Measurements from ENCODE around the gene RTL1. TPM values are rescaled to one million over a fixed set of nuclear protein-coding genes. Genes with fewer than 3 reads are reported as not detected.
A peak's percentile ranks its signal among the peaks of the same experiment; 100 is the strongest.

The RTL1 gene
- total RNA-seq, 4 donors from 2014 or later: not detected

DNA sequence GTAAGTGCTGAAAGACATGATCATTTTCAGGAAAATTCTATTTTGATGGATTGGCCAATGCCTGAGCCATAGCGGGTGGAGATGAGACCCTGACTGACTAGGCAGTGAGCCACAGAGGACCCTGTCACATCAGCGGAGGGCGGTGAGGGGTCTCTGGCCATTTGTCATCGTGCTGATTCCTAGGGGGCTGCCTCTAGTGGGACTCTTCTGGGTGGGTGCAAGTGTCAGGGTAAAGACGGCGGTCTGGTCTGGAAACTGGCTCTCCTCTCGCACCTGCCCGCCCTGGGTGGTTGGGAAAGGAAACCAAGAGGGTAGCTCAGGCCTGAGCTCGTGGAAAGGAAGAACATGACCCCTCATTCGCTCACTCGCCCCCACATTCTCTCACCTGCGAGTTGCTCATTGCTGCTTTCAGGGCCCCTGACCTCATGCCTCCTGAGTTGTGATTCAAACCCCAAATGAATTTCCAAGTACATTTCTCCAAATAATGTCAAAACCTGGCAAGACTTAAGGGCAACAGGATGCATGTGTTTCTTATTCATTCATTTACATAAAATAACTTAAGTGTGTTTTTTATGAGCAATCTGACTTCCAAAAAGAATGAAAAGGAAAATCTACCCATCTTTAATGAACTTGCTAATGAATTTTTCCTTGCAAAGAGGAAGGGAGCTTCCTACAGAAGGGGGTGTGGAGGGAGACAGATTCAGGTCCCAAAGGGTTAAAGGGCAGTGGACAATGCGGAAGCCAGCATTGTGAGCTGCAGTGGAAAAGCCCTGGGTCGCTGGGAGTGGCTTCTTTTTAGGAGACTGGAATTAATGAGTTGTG lies 64.8 kb downstream of the RTL1 start:
- no peaks in the 10 kb centered on the region for H3K36me3 ChIP-seq
- H3K4me3 ChIP-seq: no peak overlapping the region
- TF ChIP-seq POLR2A (IDR thresholded peaks at IDR 0.05) (no peak), CTCF (IDR thresholded peaks at IDR 0.05) (no peak)

GRCh38 chr14:100837805-100838350 lies 65.6 kb downstream of the RTL1 start:
- no peaks in the 10 kb centered on the region for H3K9me3 ChIP-seq
- TF ChIP-seq POLR2A (IDR thresholded peaks at IDR 0.05) (no peak), CTCF (IDR thresholded peaks at IDR 0.05) (no peak)
- H3K4me3 ChIP-seq: no peak overlapping the region
- DNase-seq: no peak
- no peaks in the 10 kb centered on the region for H3K27me3 ChIP-seq
- H3K27ac ChIP-seq: no peak overlapping the region
- no peaks in the 10 kb centered on the region for H3K36me3 ChIP-seq
- no peaks in the 10 kb centered on the region for H3K4me1 ChIP-seq

More for the DNA sequence above, 64.8 kb downstream of the RTL1 start:
- H3K4me1 ChIP-seq: no peaks in the 10 kb centered on the region
- DNase-seq: peak in 1 of 3 donors; percentile 15
- H3K27me3 ChIP-seq: no peaks in the 10 kb centered on the region
- no peaks in the 10 kb centered on the region for H3K9me3 ChIP-seq
- no peak overlapping the region for H3K27ac ChIP-seq

- Histone ChIP-seq H3K4me1 (no peaks in the 10 kb centered on the region), H3K9me3 (no peaks in the 10 kb centered on the region), H3K27me3 (no peaks in the 10 kb centered on the region), H3K27ac (no peak overlapping the region), H3K4me3 (no peak overlapping the region), H3K36me3 (no peaks in the 10 kb centered on the region)
- no peak for TF ChIP-seq CTCF (IDR thresholded peaks at IDR 0.05)
- TF ChIP-seq POLR2A (IDR thresholded peaks at IDR 0.05): no peak
- no peak for DNase-seq
Measured at GRCh38 chr14:100836941-100837804, 66.3 kb downstream of the RTL1 start.

DNA sequence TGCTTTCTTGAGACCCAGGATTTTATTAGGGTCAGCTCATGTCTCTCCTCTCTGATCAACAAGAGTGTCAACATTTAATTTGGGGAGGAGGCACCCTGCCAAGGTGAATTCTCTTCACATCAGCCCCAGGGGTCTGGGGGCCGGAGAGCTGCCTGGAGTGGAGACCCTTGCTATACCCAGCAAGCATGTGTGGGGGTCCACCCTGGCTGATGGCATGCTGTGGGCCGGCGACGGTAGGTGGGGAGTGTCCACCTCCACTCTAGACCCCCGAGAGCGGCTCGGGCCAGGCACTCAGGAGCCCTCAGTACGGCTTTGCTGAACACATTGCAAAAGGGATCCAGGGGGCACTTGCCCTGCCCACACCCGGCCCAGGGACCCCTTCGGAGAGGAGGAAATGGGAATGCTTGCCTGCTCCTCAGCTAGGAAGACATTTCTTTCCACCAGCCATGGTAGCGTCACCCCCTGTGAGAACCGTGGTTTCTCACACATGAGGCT lies 67.2 kb downstream of the RTL1 start:
- H3K9me3 ChIP-seq: no peaks in the 10 kb centered on the region
- H3K27ac ChIP-seq: no peak overlapping the region
- H3K4me3 ChIP-seq: no peak overlapping the region
- DNase-seq: no peak
- H3K4me1 ChIP-seq: no peaks in the 10 kb centered on the region
- no peaks in the 10 kb centered on the region for H3K27me3 ChIP-seq
- TF ChIP-seq POLR2A (IDR thresholded peaks at IDR 0.05) (no peak), CTCF (IDR thresholded peaks at IDR 0.05) (no peak)
- no peaks in the 10 kb centered on the region for H3K36me3 ChIP-seq

DNA sequence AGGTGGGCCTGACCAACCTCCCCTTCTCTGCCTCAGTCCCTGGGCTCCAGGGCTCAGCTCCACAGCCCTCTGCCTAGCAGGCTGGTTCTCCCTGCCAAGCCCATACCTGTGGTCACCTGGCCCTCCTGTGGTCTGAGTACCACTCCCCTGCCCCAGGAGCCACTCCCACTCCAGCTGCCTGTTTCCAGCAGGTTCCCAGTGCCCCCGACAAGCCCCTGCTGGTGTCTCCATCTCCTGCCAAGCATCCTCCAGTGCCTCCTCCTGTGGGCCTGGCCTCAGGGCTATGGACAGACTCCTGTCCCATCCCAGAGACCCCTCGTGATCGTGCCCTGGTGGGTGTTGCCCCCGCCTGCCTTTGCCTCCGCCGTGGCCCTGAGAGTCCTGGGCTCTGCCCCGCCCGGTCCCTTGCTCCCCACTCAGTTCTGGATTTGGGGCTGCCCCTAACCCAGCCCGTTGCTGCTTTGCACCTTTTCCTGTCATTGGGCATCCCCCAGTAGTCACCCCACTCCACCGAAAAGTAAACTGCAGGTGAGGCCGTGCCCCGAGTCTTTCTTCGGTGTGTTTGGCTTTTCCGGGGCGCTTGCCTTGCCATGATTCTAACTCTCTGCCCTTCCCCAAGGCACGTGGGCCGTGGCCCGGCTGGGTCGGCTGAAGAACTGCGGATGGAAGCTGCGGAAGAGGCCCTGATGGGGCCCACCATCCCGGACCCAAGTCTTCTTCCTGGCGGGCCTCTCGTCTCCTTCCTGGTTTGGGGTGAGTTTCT lies 67.8 kb downstream of the RTL1 start:
- no peaks in the 10 kb centered on the region for H3K4me1 ChIP-seq
- H3K36me3 ChIP-seq: no peaks in the 10 kb centered on the region
- H3K9me3 ChIP-seq: no peaks in the 10 kb centered on the region
- H3K4me3 ChIP-seq: no peak overlapping the region
- TF ChIP-seq POLR2A (IDR thresholded peaks at IDR 0.05) (no peak), CTCF (IDR thresholded peaks at IDR 0.05) (no peak)
- H3K27me3 ChIP-seq: no peaks in the 10 kb centered on the region
- DNase-seq: no peak
- H3K27ac ChIP-seq: no peak overlapping the region

Measured in Peyer's patch (tissue), 4 donors.